ENCODE results near the gene TWNK.
A peak's percentile ranks its signal among the peaks of the same experiment; 100 is the strongest.

Gene TWNK

GRCh38 chr10:100986623-100986951 is 756 bp upstream of the TWNK start:
- DNase-seq (ENCODE audit: insufficient read length) (no peak), FAIRE-seq (peak; percentile 36)
- no peak for TF ChIP-seq TAF1 (IDR thresholded peaks at IDR 0.05; ENCODE audit: borderline replicate concordance, low read depth, low read length)
- TF ChIP-seq POLR2A (IDR thresholded peaks at IDR 0.05; ENCODE audit: low read depth, low read length): no peak
- TF ChIP-seq POLR2AphosphoS5 (IDR thresholded peaks at IDR 0.05; ENCODE audit: low read depth, low read length): no peak

GRCh38 chr10:100987685-100988049 is 324 bp downstream of the TWNK start:
- TF ChIP-seq POLR2AphosphoS5 (IDR thresholded peaks at IDR 0.05; ENCODE audit: low read depth, low read length) (0 out of 2 replicates have a peak, but pooled peaks have one; percentile 14), POLR2A (IDR thresholded peaks at IDR 0.05; ENCODE audit: low read depth, low read length) (no peak), TAF1 (IDR thresholded peaks at IDR 0.05; ENCODE audit: borderline replicate concordance, low read depth, low read length) (no peak)
- DNase-seq (ENCODE audit: insufficient read length): no peak
- FAIRE-seq: no peak

GRCh38 chr10:100988166-100988565 is 823 bp downstream of the TWNK start:
- no peak for DNase-seq (ENCODE audit: insufficient read length)
- no peak for FAIRE-seq
- TF ChIP-seq POLR2A (IDR thresholded peaks at IDR 0.05; ENCODE audit: low read depth, low read length) (no peak), POLR2AphosphoS5 (IDR thresholded peaks at IDR 0.05; ENCODE audit: low read depth, low read length) (no peak), TAF1 (IDR thresholded peaks at IDR 0.05; ENCODE audit: borderline replicate concordance, low read depth, low read length) (no peak)

DNA sequence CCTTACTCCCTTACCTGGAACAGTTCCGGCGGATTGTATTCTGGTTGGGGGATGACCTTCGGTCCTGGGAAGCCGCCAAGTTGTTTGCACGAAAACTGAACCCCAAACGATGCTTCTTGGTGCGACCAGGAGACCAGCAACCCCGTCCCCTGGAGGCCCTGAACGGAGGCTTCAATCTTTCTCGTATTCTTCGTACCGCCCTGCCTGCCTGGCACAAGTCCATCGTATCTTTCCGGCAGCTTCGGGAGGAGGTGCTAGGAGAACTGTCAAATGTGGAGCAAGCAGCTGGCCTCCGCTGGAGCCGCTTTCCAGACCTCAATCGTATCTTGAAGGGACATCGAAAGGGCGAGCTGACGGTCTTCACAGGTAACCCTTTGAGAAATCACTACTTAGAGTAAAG is 1.7 kb downstream of the TWNK start:
- no peak for TF ChIP-seq POLR2A (IDR thresholded peaks at IDR 0.05; ENCODE audit: low read depth, low read length)
- no peak for TF ChIP-seq TAF1 (IDR thresholded peaks at IDR 0.05; ENCODE audit: borderline replicate concordance, low read depth, low read length)
- TF ChIP-seq POLR2AphosphoS5 (IDR thresholded peaks at IDR 0.05; ENCODE audit: low read depth, low read length): no peak
- DNase-seq (ENCODE audit: insufficient read length) (no peak), FAIRE-seq (no peak)

GRCh38 chr10:100993986-100994708 is 6.8 kb downstream of the TWNK start:
- DNase-seq (ENCODE audit: insufficient read length) (no peak), FAIRE-seq (no peak)
- no peak for TF ChIP-seq POLR2A (IDR thresholded peaks at IDR 0.05; ENCODE audit: low read depth, low read length)
- no peak for TF ChIP-seq TAF1 (IDR thresholded peaks at IDR 0.05; ENCODE audit: borderline replicate concordance, low read depth, low read length)
- no peak for TF ChIP-seq POLR2AphosphoS5 (IDR thresholded peaks at IDR 0.05; ENCODE audit: low read depth, low read length)

GRCh38 chr10:100995181-100995580 is 7.8 kb downstream of the TWNK start:
- FAIRE-seq: no peak

GRCh38 chr10:100996678-100997359 is 9.5 kb downstream of the TWNK start:
- FAIRE-seq: no peak
- TF ChIP-seq POLR2A (IDR thresholded peaks at IDR 0.05; ENCODE audit: low read depth, low read length) (no peak), TAF1 (IDR thresholded peaks at IDR 0.05; ENCODE audit: borderline replicate concordance, low read depth, low read length) (no peak), POLR2AphosphoS5 (IDR thresholded peaks at IDR 0.05; ENCODE audit: low read depth, low read length) (no peak)
- DNase-seq (ENCODE audit: insufficient read length): peak; percentile 67

More at GRCh38 chr10:100995181-100995580, 7.8 kb downstream of the TWNK start:
- DNase-seq (ENCODE audit: insufficient read length): no peak
- TF ChIP-seq TAF1 (IDR thresholded peaks at IDR 0.05; ENCODE audit: borderline replicate concordance, low read depth, low read length) (no peak), POLR2A (IDR thresholded peaks at IDR 0.05; ENCODE audit: low read depth, low read length) (no peak), POLR2AphosphoS5 (IDR thresholded peaks at IDR 0.05; ENCODE audit: low read depth, low read length) (no peak)

GRCh38 chr10:100997360-100998182 is 10.2 kb downstream of the TWNK start:
- TF ChIP-seq TAF1 (IDR thresholded peaks at IDR 0.05; ENCODE audit: borderline replicate concordance, low read depth, low read length) (no peak), POLR2AphosphoS5 (IDR thresholded peaks at IDR 0.05; ENCODE audit: low read depth, low read length) (no peak), POLR2A (IDR thresholded peaks at IDR 0.05; ENCODE audit: low read depth, low read length) (no peak)
- DNase-seq (ENCODE audit: insufficient read length) (peak; percentile 80), FAIRE-seq (peak; percentile 42)

- FAIRE-seq (peak; percentile 92), DNase-seq (ENCODE audit: insufficient read length) (peak; percentile 74)
- no peak for TF ChIP-seq POLR2AphosphoS5 (IDR thresholded peaks at IDR 0.05; ENCODE audit: low read depth, low read length)
Observed at GRCh38 chr10:100998183-100998990, 11.0 kb downstream of the TWNK start.

- FAIRE-seq: no peak
Observed at GRCh38 chr10:100998991-100999741, 11.8 kb downstream of the TWNK start.

More at GRCh38 chr10:100998991-100999741, 11.8 kb downstream of the TWNK start:
- peak; percentile 94 for DNase-seq (ENCODE audit: insufficient read length)
- TF ChIP-seq TAF1 (IDR thresholded peaks at IDR 0.05; ENCODE audit: borderline replicate concordance, low read depth, low read length): no peak
- 0 out of 2 replicates have a peak, but pooled peaks have one; percentile 31 for TF ChIP-seq POLR2A (IDR thresholded peaks at IDR 0.05; ENCODE audit: low read depth, low read length)

Data from GM12892 (cell line).